DND-41 (cell line): ENCODE data around the gene KCP.

Source experiments
- ATAC-seq: fragments of 200-7000 bp; cut with Tn5 transposase; 3 replicates; pipeline ENCODE4 v1.9.1; 2021; ENCODE audit warnings: low read depth; ENCODE audit not compliant: insufficient read depth
- DNase-seq: peaks from one replicate; pipeline ENCODE4 v3.0.0-alpha.2; 2020
- H2AFZ ChIP-seq: 2 replicates; pipeline ENCODE4 v1.6.0; 2012; ENCODE audit warnings: low read depth, low read length
- H3K27ac ChIP-seq: 2 replicates; pipeline ENCODE4 v1.5.1; 2012; ENCODE audit warnings: low read length, inconsistent platforms
- H3K27me3 ChIP-seq: fragments of 200-600 bp; sonication (generic); 2 replicates; pipeline ENCODE4 v1.6.0; 2012; ENCODE audit warnings: low read length, mild to moderate bottlenecking, inconsistent platforms; ENCODE audit not compliant: insufficient read depth, poor library complexity
- H3K36me3 ChIP-seq: 2 replicates; pipeline ENCODE4 v1.5.1; 2012; ENCODE audit warnings: low read length, inconsistent platforms; ENCODE audit not compliant: insufficient read depth
- H3K4me1 ChIP-seq: 2 replicates; pipeline ENCODE4 v1.5.1; 2012; ENCODE audit warnings: mild to moderate bottlenecking, low read length; ENCODE audit not compliant: insufficient read depth
- H3K4me2 ChIP-seq: 2 replicates; pipeline ENCODE4 v1.6.0; 2012; ENCODE audit warnings: mild to moderate bottlenecking, moderate library complexity, low read length, inconsistent platforms; ENCODE audit not compliant: insufficient read depth
- H3K4me3 ChIP-seq, 2 experiments: fragments of 200-600 bp in 1 of 2; shearing (Covaris generic) in 1 of 2; 2 replicates each; pipeline ENCODE4 v1.5.1; 2012 to 2016; ENCODE audit warnings: inconsistent platforms in 2 of 2, low read length in 2 of 2, mild to moderate bottlenecking in 2 of 2, low read depth in 1 of 2, moderate library complexity in 1 of 2
- H3K79me2 ChIP-seq: 2 replicates; pipeline ENCODE4 v1.6.0; 2012; ENCODE audit warnings: low read length, inconsistent platforms; ENCODE audit not compliant: insufficient read depth
- H3K9ac ChIP-seq: 2 replicates; pipeline ENCODE4 v1.6.0; 2012; ENCODE audit warnings: low read depth, mild to moderate bottlenecking, inconsistent platforms, low read length, moderate library complexity
- H3K9me3 ChIP-seq: 2 replicates; pipeline ENCODE4 v1.5.1; 2012; ENCODE audit warnings: low read length, moderate library complexity, mild to moderate bottlenecking, inconsistent platforms; ENCODE audit not compliant: insufficient read depth, severe bottlenecking
- H4K20me1 ChIP-seq: 2 replicates; pipeline ENCODE4 v1.6.0; 2012; ENCODE audit warnings: low read length; ENCODE audit not compliant: insufficient read depth
- EZH2 ChIP-seq: IDR thresholded peaks from 3 replicates; pipeline ENCODE4 v1.6.1; 2012; ENCODE audit warnings: borderline replicate concordance, low read depth, mild to moderate bottlenecking, moderate library complexity, low read length, inconsistent platforms; ENCODE audit not compliant: severe bottlenecking
- TF ChIP-seq, protein P1 (sequence below): IDR thresholded peaks from 2 replicates; pipeline ENCODE4 v1.5.1; 2012; ENCODE audit warnings: borderline replicate concordance, low read length, moderate library complexity, mild to moderate bottlenecking; ENCODE audit not compliant: poor library complexity, severe bottlenecking; ENCODE audit errors: extremely low read depth

KCP gene

DNA sequence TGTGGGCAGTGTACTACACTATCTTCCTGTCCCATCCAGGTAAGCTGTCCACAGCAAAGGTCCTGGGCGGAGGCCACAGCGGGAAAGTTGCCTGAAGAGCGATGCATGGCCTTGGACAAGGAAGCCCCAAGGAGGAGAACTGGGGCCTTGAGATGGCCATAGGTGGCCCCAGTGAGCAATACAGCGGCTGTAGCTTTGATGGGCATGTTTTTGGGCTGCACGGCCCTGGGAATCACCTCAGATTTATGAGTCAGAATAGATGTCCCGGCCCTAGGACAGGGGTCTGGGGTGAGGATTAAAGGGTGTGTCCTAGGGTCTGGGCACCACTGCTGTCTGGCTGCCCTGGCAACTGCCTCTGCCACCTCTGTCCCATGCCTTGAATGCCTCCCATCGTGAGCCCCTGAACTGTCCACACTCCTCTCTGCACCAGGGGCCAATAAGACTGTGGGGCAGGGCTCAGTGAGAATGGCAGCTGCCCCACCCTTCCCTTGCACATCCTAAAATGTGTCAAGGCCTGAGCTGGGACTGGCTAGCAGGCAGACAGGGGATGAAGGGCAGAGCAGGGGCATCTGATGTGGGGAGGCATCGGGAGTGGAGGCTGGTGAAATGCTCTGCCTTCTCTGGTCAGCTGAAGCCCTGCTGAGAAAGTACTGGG lies 17.8 kb upstream of the KCP start:
- no peak overlapping the region for H3K27ac ChIP-seq
- H3K9me3 ChIP-seq: no peaks in the 10 kb centered on the region
- H3K79me2 ChIP-seq: no peaks in the 10 kb centered on the region
- no peak overlapping the region for H3K9ac ChIP-seq
- H3K4me3 ChIP-seq: no peak overlapping the region
- H3K36me3 ChIP-seq: no peaks in the 10 kb centered on the region
- no peak overlapping the region for H2AFZ ChIP-seq
- H4K20me1 ChIP-seq: no peaks in the 10 kb centered on the region
- TF ChIP-seq EZH2: no peak
- TF ChIP-seq, protein P1, sequence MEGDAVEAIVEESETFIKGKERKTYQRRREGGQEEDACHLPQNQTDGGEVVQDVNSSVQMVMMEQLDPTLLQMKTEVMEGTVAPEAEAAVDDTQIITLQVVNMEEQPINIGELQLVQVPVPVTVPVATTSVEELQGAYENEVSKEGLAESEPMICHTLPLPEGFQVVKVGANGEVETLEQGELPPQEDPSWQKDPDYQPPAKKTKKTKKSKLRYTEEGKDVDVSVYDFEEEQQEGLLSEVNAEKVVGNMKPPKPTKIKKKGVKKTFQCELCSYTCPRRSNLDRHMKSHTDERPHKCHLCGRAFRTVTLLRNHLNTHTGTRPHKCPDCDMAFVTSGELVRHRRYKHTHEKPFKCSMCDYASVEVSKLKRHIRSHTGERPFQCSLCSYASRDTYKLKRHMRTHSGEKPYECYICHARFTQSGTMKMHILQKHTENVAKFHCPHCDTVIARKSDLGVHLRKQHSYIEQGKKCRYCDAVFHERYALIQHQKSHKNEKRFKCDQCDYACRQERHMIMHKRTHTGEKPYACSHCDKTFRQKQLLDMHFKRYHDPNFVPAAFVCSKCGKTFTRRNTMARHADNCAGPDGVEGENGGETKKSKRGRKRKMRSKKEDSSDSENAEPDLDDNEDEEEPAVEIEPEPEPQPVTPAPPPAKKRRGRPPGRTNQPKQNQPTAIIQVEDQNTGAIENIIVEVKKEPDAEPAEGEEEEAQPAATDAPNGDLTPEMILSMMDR: no peak
- DNase-seq: no peak
- no peak for ATAC-seq
- no peaks in the 10 kb centered on the region for H3K4me1 ChIP-seq
- H3K4me2 ChIP-seq: no peak overlapping the region
- H3K27me3 ChIP-seq: no peaks in the 10 kb centered on the region

DNA sequence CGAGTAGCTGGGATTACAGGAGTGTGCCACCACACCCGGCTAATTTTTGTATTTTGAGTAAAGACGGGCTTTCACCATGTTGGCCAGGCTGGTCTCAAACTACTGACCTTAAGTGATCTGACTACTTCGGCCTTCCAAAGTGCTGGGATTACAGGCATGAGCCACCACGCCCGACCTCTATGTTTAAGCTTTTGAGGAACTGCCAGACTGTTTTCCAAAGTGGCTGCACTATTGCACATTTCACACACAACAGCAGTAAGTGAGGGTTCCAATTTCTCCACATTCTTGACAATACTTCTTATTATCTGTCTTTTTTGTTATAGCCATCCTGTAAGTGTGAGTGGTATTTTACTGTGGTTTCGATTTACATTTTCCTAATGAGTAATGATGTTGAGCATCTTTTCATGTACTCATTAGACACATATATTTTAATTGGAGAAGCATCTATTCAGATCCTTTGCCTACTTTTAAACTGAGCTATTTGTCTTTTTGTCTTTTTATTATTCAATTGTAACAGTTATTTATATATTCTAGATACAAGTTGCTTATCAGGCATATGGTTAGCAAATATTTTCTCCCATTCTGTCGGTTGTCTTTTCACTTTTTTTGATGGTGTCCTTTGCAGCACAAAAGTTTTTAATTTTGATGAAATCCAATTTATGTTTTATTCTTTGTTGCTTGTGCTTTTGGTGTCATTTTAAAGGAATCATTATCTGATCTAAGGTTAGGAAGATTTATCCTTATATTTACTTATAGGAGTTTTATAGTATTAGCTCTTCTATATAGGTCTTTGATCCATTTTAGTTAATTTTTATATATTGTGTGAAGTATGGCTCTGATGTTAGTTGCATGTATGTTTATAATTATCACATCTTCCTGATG lies 14.4 kb upstream of the KCP start:
- no peak overlapping the region for H2AFZ ChIP-seq
- no peaks in the 10 kb centered on the region for H4K20me1 ChIP-seq
- TF ChIP-seq, protein P1: no peak
- no peak for TF ChIP-seq EZH2
- H3K9ac ChIP-seq: no peak overlapping the region
- no peaks in the 10 kb centered on the region for H3K79me2 ChIP-seq
- no peak overlapping the region for H3K4me3 ChIP-seq
- H3K36me3 ChIP-seq: no peaks in the 10 kb centered on the region
- DNase-seq (no peak), ATAC-seq (no peak)
- no peaks in the 10 kb centered on the region for H3K4me1 ChIP-seq
- no peaks in the 10 kb centered on the region for H3K9me3 ChIP-seq
- no peak overlapping the region for H3K4me2 ChIP-seq
- no peak overlapping the region for H3K27ac ChIP-seq
- no peaks in the 10 kb centered on the region for H3K27me3 ChIP-seq

DNA sequence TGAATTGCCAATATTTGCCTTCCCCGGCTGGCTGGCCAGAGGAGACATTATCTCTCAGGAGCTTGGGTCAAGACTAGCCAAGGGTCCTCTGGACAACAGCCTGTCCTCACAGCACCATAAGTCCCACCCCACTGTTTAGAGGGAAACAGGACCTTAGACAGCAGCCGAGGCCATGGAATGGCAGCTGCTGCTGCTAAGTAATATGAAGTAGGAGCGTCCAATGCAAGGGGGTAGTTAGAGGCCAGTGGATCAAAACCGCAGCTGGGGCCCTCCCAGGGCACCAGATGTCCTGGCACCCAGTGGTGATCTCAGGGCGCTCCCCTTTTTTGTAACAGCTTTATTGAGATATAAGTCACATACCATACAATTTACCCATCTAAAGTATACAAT lies 12.9 kb upstream of the KCP start:
- no peak overlapping the region for H3K27ac ChIP-seq

More for the DNA sequence above, 12.9 kb upstream of the KCP start:
- TF ChIP-seq, protein P1: no peak
- TF ChIP-seq EZH2: no peak
- Histone ChIP-seq H3K4me1 (no peaks in the 10 kb centered on the region), H3K4me2 (no peak overlapping the region), H3K4me3 (no peak overlapping the region), H3K36me3 (no peaks in the 10 kb centered on the region), H3K79me2 (no peaks in the 10 kb centered on the region), H3K9me3 (no peaks in the 10 kb centered on the region), H3K27me3 (no peaks in the 10 kb centered on the region), H2AFZ (no peak overlapping the region), H3K9ac (no peak overlapping the region), H4K20me1 (no peaks in the 10 kb centered on the region)
- DNase-seq: no peak
- ATAC-seq: no peak
